Stimulated activated CD4-positive, alpha-beta T cell treated with anti-CD3 and anti-CD28 coated beads, TNF-alpha, amount 100 ng/mL, for 48 hours (primary cell): ENCODE results near the gene AIF1.

Experiments
- DNase-seq, 3 donors: peaks; one replicate each; pipeline ENCODE4 v3.0.0-alpha.2; 2020; ENCODE audit warnings: low read depth in 3 of 3

The AIF1 gene

GRCh38 chr6:31642798-31643570 is 27.9 kb downstream of the AIF1 start:
- DNase-seq = no peak

- DNase-seq = no peak
Measured at GRCh38 chr6:31643818-31644454, 28.9 kb downstream of the AIF1 start.

DNA sequence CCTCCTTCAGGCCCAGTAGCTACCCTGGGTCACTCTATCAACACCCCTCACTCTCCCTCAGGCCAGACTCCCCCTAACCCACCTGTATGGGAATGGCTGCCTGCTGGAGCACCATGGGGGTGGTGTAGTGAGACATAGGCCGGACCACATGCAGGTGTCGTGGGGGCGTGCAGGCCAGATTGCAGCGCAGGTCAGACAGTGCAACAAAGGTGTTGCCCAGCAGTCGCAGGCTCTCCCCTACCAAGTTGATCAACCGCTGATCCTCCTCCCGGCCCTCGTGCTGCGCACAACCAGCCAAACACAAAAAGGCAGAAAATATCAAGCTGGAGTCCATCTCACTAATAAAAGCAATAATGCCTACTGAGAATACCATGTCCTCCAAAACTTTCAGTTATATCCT is 30.3 kb downstream of the AIF1 start:
- no peak for DNase-seq

DNA sequence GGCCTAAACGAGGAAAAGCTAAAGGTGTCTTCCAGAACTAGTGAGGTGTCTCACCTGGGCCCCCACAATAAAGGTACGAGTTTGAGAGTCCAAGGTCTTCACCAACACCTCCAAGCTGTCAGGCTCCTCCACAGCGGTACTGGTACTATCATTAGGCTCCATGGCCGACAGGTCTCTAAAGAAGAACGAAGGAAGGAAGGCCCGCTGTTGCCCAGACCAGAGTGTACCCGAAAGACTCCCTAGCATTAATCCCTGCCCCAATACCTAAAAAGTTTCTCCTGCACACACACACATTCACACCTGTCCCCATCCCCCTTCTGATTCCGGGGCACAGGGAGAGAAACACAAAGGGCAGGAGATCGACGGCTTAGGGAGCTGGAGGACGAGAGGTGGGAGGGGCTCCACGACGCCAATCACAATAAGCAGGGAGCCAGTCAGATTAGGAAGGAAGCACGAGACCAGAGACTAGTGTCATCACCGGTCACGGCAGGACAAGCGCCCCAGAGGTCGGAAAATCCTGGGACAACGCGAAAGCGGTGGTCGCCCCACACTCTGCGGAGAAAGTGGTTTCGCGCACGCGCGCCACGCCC is 36.7 kb downstream of the AIF1 start:
- no peak for DNase-seq

- peak; percentile 71 to 79 (median 78) for DNase-seq
Measured at GRCh38 chr6:31652925-31653724, 38.1 kb downstream of the AIF1 start.

DNA sequence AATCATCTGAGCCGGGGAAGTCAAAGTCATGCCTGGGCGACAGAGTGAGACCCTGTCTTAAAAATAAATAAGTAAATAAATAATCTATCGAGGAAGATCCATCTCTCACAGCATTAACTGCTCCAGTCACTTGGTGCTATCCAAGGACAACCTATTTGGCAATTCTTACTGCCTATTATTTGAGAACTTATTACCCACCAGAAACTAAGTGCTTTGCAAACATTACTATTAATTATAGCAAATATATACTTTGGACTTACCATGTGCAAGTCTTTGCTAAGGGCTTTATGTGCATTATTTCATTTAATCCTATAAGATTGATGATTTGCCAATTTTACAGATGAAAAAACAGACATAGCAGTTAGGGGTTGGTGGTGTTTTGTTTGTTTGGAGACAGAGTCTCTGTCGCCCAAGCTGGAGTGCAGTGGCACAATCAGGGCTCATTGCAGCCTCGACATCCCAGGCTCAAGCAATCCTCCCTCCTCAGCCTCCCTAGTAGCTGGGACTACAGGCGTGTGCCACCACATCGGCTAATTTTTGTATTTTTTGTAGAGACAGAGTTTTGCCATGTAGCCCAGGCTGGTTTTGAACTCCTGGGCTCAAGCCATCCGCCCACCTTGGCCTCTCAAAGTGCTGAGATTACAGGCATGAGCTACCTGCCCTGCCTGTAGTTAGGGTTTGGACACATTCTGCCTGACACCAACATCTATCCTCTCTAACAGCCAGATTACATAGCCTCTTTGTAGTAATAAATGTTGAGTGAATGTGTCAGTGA is 39.7 kb downstream of the AIF1 start:
- no peak for DNase-seq

DNA sequence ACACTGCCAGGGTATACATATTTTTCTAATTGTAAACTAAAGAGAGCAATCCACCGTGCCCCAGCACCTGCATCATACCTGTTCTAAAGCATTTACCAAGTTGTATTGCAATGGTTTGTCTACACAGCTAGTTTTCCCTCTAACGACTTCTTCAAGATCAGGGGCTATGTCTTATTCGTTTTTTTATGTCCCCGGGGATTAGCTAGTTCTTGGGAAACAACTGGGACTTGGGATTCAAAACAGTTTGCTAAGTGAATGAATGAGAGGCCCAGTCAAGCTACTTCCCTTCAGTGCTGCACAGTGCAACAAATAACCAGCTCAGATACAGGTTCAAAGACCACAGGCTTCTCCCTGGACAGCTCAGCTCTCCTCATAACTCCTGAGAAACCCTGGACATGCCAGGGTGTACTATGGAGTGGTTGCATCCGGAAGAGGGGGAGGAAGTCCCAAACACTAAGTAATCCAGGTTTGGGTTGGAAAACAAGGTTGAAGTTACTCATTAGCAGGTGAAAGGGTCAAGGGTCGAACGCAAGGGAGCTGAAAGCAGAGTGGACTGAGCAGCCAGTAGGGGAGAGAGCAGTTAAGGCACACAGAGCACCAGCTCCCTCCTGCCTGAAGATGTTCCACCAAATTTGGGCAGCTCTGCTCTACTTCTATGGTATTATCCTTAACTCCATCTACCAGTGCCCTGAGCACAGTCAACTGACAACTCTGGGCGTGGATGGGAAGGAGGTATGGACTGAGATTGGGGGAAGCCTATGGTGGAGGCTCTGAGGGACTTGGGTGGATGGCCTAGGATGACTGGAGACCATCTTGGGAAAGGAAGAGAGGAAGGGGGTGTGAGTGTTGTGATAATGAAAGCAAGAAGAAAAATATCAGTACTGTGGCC is 40.6 kb downstream of the AIF1 start, which contains the start of gene APOM:
TSS of gene APOM (plus strand) at position 546 of the 889 bp plus-strand sequence. CDS start at position 619, 73 bp downstream.
- DNase-seq = no peak

- DNase-seq = no peak
Measured at GRCh38 chr6:31657406-31658157, 42.5 kb downstream of the AIF1 start.

DNA sequence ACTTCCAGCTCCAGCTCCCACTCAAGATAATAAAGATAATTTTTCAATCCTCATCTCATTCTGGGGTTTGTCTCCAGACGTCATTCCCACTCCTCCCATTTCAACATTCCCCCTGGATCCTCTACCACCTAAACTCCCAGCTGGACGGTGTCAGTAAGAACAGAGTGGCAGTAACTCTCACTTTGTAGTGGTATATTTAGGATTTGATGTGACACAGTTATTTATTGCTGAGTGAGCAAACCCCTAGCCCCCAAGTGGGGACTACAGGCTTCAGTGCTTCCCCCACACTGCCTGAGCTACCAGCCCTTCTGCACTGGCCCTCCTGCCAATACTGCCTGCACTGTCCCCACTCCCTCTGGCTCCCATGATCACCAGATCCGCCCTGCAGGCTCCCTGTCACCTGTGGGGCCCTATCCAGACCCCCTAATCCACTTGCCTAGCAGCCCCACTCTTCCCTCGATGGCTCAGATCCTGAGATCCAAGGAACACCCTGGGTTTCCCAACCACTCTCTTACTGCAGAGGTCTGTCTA is 43.2 kb downstream of the AIF1 start:
- DNase-seq = no peak

GRCh38 chr6:31658983-31659648 is 44.1 kb downstream of the AIF1 start:
- DNase-seq = no peak

DNA sequence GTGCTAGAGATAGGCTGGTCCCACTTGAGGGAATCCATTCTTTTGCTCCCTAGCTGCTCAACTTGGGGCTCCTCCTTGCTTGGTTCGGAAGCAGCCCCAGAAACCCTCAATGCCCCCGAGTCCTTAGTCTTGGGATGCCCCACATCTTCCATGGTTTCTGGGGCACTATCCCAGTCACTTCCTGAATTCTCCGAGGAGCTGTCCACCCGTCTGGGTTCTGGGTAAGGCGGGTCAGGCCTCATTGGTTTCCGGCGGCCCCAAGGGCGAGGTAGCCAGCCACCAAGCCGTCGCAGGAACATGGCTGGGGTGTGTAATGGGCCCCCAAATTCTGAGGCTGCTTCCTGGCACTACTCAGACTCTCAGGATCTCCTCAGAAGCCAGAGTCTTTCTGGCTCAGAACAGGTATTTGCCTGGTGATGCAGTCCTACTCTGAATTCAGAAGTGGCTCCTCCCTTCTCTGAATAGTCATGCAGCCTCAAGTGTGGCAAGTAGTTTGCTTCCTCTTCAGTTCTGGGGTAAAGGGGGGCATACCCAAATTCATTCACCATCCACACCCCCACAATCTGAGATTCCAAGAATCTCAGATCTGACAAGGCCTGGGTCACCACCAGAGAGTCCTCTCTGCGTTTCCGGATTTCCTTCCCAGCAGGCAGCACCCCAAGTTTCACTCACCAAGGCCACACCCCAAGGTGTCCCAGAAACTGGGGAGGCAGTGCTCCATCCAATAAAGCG is 44.8 kb downstream of the AIF1 start:
- DNase-seq = no peak

GRCh38 chr6:31660381-31661261 is 45.6 kb downstream of the AIF1 start, which contains the start of gene C6orf47:
C6orf47 (minus strand) TSS chr6:31660778; CDS start chr6:31659947, 831 bp downstream.
- peak in 2 of 3 donors; percentile 51 to 62 for DNase-seq

GRCh38 chr6:31661262-31662123 is 46.5 kb downstream of the AIF1 start:
- no peak for DNase-seq

DNA sequence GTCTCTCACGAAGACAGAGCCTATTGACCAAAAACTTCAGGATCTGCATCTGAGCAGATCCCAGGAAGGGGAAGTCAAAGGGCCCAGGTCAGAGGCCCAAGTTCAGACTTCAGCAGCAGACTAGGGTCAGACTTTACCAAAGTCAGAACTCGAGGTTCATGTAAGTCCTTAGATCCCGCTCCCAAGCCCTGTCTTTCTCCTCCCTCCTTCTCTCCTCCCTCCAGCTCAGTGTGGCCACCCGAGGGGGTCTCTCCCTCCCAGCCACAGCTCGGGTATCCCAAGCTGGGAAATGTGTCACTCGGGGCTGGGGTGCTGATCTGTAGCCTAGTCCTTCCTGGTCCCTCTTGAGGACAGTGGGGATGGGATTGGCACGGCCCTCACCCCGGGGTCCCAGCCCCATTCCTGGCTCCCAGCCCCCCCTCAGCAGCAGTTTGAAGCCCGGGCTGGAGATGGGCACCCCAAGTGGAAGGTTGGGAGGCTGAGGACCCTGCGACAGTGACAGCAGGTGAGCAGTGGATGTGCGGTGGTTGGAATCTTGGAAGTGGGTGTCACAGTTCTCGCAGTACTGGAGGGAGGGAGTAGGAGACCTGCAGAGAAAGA is 47.2 kb downstream of the AIF1 start:
- DNase-seq = no peak
